B cell (primary cell): ENCODE data around the gene CENPB. TPM values are rescaled to one million over a fixed set of nuclear protein-coding genes. Genes with fewer than 3 reads are reported as not detected.

Experiments used
- ATAC-seq: fragments of 200-7000 bp; cut with Tn5 transposase; one replicate; pipeline ENCODE4 v1.10.0; 2021; ENCODE audit warnings: low read depth, mild to moderate bottlenecking, moderate number of reproducible peaks, moderate library complexity
- CTCF ChIA-PET: fragments of 350-600 bp; sonication (Branson Sonifier 250); formaldehyde crosslinking; loops from one replicate; lab custom pipeline; 2021; ENCODE audit warnings: antibody characterized with exemption, inconsistent platforms; lab: Charles Lee
- POLR2A ChIA-PET: fragments of 350-600 bp; sonication (Branson Sonifier 250); formaldehyde crosslinking; loops from one replicate; lab custom pipeline; 2021; ENCODE audit warnings: antibody characterized with exemption; lab: Charles Lee
- DNase-seq: peaks from one replicate; pipeline ENCODE4 v3.0.0; 2013
- H2AFZ ChIP-seq: 2 replicates; pipeline ENCODE4 v1.6.1; 2012; ENCODE audit warnings: mild to moderate bottlenecking, low read depth, low read length; ENCODE audit not compliant: insufficient read depth, poor library complexity, severe bottlenecking
- H3K27ac ChIP-seq, 2 donors: 1 replicate in 1 of 2; 2 replicates in 1 of 2; pipeline ENCODE4 v1.5.1; 2012 to 2013; ENCODE audit warnings: low read length in 2 of 2, mild to moderate bottlenecking in 2 of 2, moderate library complexity in 1 of 2
- H3K27me3 ChIP-seq, 4 experiments: fragments of 200-600 bp in 1 of 4; sonication (generic) in 1 of 4; replicated peaks in 1 of 4; 1 replicate in 2 of 4; 2 replicates in 2 of 4; pipeline versions ENCODE4 v1.6.1 to v1.7.0; 2013 to 2016; ENCODE audit warnings: low read length in 3 of 4, mild to moderate bottlenecking in 2 of 4, mixed read lengths in 1 of 4, moderate library complexity in 1 of 4; ENCODE audit not compliant: insufficient read depth in 4 of 4, control insufficient read depth in 3 of 4; ENCODE audit errors: control extremely low read depth in 1 of 4
- H3K36me3 ChIP-seq, 2 experiments: replicated peaks in 1 of 2; 1 replicate in 1 of 2; 2 replicates in 1 of 2; pipeline versions ENCODE4 v1.6.1 to v1.7.1; 2013; ENCODE audit warnings: low read length in 1 of 2; ENCODE audit not compliant: insufficient read depth in 2 of 2, control insufficient read depth in 1 of 2; ENCODE audit errors: control extremely low read depth in 1 of 2, extremely low read depth in 1 of 2
- H3K4me1 ChIP-seq, 2 donors: fragments of 200-600 bp in 1 of 2; sonication (generic) in 1 of 2; 1 replicate in 1 of 2; 2 replicates in 1 of 2; pipeline versions ENCODE4 v1.5.1 to v1.6.1; 2013 to 2017; ENCODE audit warnings: low read length in 2 of 2; ENCODE audit not compliant: control insufficient read depth in 2 of 2, insufficient read depth in 2 of 2
- H3K4me2 ChIP-seq: replicated peaks from 2 replicates; pipeline ENCODE3; 2012; ENCODE audit warnings: mild to moderate bottlenecking, low read depth, low read length; ENCODE audit not compliant: poor library complexity, severe bottlenecking
- H3K4me3 ChIP-seq, 5 experiments: fragments of 200-600 bp in 1 of 5; sonication (generic) in 1 of 5; 1 replicate in 3 of 5; 2 replicates in 2 of 5; pipeline versions ENCODE4 v1.5.1 to v1.7.0; 2011 to 2016; ENCODE audit warnings: low read length in 4 of 5, mild to moderate bottlenecking in 4 of 5, low read depth in 2 of 5, control low read depth in 1 of 5, moderate library complexity in 1 of 5; ENCODE audit not compliant: insufficient read depth in 1 of 5; ENCODE audit errors: control extremely low read depth in 1 of 5, extremely low read depth in 1 of 5
- H3K79me2 ChIP-seq: fragments of 200-600 bp; sonication (generic); one replicate; pipeline ENCODE4 v1.6.0; 2016; ENCODE audit warnings: low read length; ENCODE audit not compliant: control insufficient read depth, insufficient read depth
- H3K9ac ChIP-seq: fragments of 200-600 bp; sonication (generic); 2 replicates; pipeline ENCODE4 v1.6.1; 2017; ENCODE audit warnings: mild to moderate bottlenecking, low read length, moderate library complexity
- H3K9me3 ChIP-seq, 3 donors: one replicate each; pipeline versions ENCODE4 v1.6.1 to v1.7.1; 2013; ENCODE audit warnings: low read length in 2 of 3; ENCODE audit not compliant: control insufficient read depth in 2 of 3, insufficient read depth in 1 of 3; ENCODE audit errors: control extremely low read depth in 1 of 3
- H4K20me1 ChIP-seq: 2 replicates; pipeline ENCODE4 v1.6.0; 2012; ENCODE audit warnings: mild to moderate bottlenecking, low read length; ENCODE audit not compliant: insufficient read depth, control insufficient read depth, poor library complexity, severe bottlenecking
- H3K27ac Mint-ChIP-seq: one replicate; pipeline ENCODE4 v1.8.0; 2021; ENCODE audit warnings: mixed read lengths
- H3K27me3 Mint-ChIP-seq: one replicate; pipeline ENCODE4 v1.8.0; 2021; ENCODE audit warnings: mixed read lengths
- H3K4me1 Mint-ChIP-seq: one replicate; pipeline ENCODE4 v1.8.0; 2021; ENCODE audit warnings: mixed read lengths
- H3K4me3 Mint-ChIP-seq: one replicate; pipeline ENCODE4 v1.8.0; 2021; ENCODE audit warnings: mixed read lengths
- H3K9me3 Mint-ChIP-seq: one replicate; pipeline ENCODE4 v1.8.0; 2022; ENCODE audit warnings: mixed read lengths; ENCODE audit not compliant: insufficient read depth
- CTCF ChIP-seq: fragments of 200-600 bp; IDR thresholded peaks from one replicate; pipeline ENCODE4 v1.8.0; 2022; ENCODE audit warnings: antibody characterized with exemption, mild to moderate bottlenecking
- EZH2 ChIP-seq: IDR thresholded peaks from 2 replicates; pipeline ENCODE4 v1.6.1; 2012; ENCODE audit warnings: borderline replicate concordance, low read depth, mild to moderate bottlenecking, moderate library complexity, low read length; ENCODE audit not compliant: insufficient read depth, poor library complexity, severe bottlenecking
- WGBS: methylation state at CpG from one replicate; pipeline ENCODE4 v1.1.5; 2013; ENCODE audit warnings: missing lambda C conversion rate; ENCODE audit not compliant: insufficient coverage; 5-methylcytosine and 5-hydroxymethylcytosine counted together
- intact Hi-C: fragments of 100-400 bp; cut with micrococcal nuclease; formaldehyde crosslinking; loops from one replicate; pipeline ENCODE4 v1.10.0; 2022
- polyA plus RNA-seq: library from polyadenylated mRNA; depleted of rRNA; stranded (reverse); fragments of >200 nt; gene quantifications from 2 replicates; pipeline ENCODE4 v1.2.3, GENCODE V29; 2012
- total RNA-seq, 2 donors: library from RNA; stranded (reverse); fragments of 120-200 nt in 1 of 2; gene quantifications; 1 replicate in 1 of 2; 2 replicates in 1 of 2; pipeline versions ENCODE4 v1.2.3 to v1.2.4, GENCODE V29; 2013 to 2022

Gene CENPB
- total and polyA plus RNA-seq, 2 donors (not counting 1 experiment from before 2014, with no cell fraction given), result 13.3 to 46.4 TPM

GRCh38 chr20:3765171-3765882 lies 21.2 kb downstream of the CENPB start:
- Mint-ChIP-seq H3K4me1 (peaks cover 35% of the 10 kb centered on the region), H3K4me3 (no peak overlapping the region), H3K27me3 (no peaks in the 10 kb centered on the region), H3K27ac (no peak overlapping the region), H3K9me3 (no peaks in the 10 kb centered on the region)
- no peak overlapping the region for H3K9ac ChIP-seq
- ATAC-seq (no peak), DNase-seq (no peak)
- no peaks in the 10 kb centered on the region for H4K20me1 ChIP-seq
- H3K27me3 ChIP-seq, result no peaks in the 10 kb centered on the region
- H3K9me3 ChIP-seq, result peaks cover 0 to 4% (median 0%) of the 10 kb centered on the region in 3 donors
- H3K4me1 ChIP-seq, result peaks cover 17 to 43% of the 10 kb centered on the region in 2 donors
- intact Hi-C loops, result loop anchor here (5.0 kb wide), 2 partner anchors 317 to 718 kb away; partner anchors contain the start of gene MRPS26
- H3K4me3 ChIP-seq, result no peak overlapping the region
- TF ChIP-seq EZH2 (no peak), CTCF (no peak)
- H3K4me2 ChIP-seq, result no peak overlapping the region
- ChIA-PET CTCF (interaction anchor here (0.8 to 4.8 kb wide), 2 partner anchors 9 to 11 kb away, joined by 3 to 47 read pairs; no protein-coding TSS in a partner anchor), POLR2A (no interaction called here)
- H3K36me3 ChIP-seq, result peaks cover 0 to 2% of the 10 kb centered on the region in 2 experiments
- H3K79me2 ChIP-seq, result peaks cover 10% of the 10 kb centered on the region
- 88% methylated on average over 3 of the region's 3 CpGs for WGBS
- H2AFZ ChIP-seq, result no peak overlapping the region
- no peak overlapping the region for H3K27ac ChIP-seq

GRCh38 chr20:3764659-3765058 lies 21.9 kb downstream of the CENPB start:
- H2AFZ ChIP-seq, result no peak overlapping the region
- H3K4me1 Mint-ChIP-seq, result peaks cover 37% of the 10 kb centered on the region
- no peak overlapping the region for H3K27ac Mint-ChIP-seq
- no peaks in the 10 kb centered on the region for H3K9me3 Mint-ChIP-seq
- no peaks in the 10 kb centered on the region for H3K27me3 ChIP-seq
- ChIA-PET POLR2A (no interaction called here), CTCF (interaction anchor here (4.8 kb wide), 1 partner anchor 11 kb away, joined by 47 read pairs; no protein-coding TSS in a partner anchor)
- H3K4me3 ChIP-seq, result no peak overlapping the region
- WGBS, result 95% methylated on average over 2 of the region's 3 CpGs
- peaks cover 0 to 4% (median 0%) of the 10 kb centered on the region in 3 donors for H3K9me3 ChIP-seq
- no peak for DNase-seq
- no peaks in the 10 kb centered on the region for H4K20me1 ChIP-seq
- H3K9ac ChIP-seq, result no peak overlapping the region
- peaks cover 14% of the 10 kb centered on the region for H3K79me2 ChIP-seq
- H3K4me2 ChIP-seq, result no peak overlapping the region
- ATAC-seq, result no peak
- H3K27me3 Mint-ChIP-seq, result no peaks in the 10 kb centered on the region
- peaks cover 0 to 2% of the 10 kb centered on the region in 2 experiments for H3K36me3 ChIP-seq
- intact Hi-C loops, result loop anchor here (5.0 kb wide), 2 partner anchors 318 to 717 kb away; partner anchors contain the start of gene MRPS26
- H3K27ac ChIP-seq, result no peak overlapping the region
- no peak overlapping the region for H3K4me3 Mint-ChIP-seq
- TF ChIP-seq CTCF, result no peak
- TF ChIP-seq EZH2, result no peak
- peaks cover 17 to 43% of the 10 kb centered on the region in 2 donors for H3K4me1 ChIP-seq
